Sigmoid colon (tissue), 7 donors: ENCODE measurements around the gene TMEM181. TPM values are rescaled to one million over a fixed set of nuclear protein-coding genes. Genes with fewer than 3 reads are reported as not detected.

Experiments used
- DNase-seq: peaks from one replicate; pipeline ENCODE4 v3.0.0-alpha.2; 2019
- H3K27ac ChIP-seq, 4 donors: fragments of 200-600 bp; sonication (generic); one replicate each; pipeline ENCODE4 v1.5.1; 2016 to 2019; ENCODE audit warnings: mild to moderate bottlenecking in 1 of 4
- H3K27me3 ChIP-seq, 3 donors: fragments of 200-600 bp; sonication (generic); one replicate each; pipeline ENCODE4 v1.5.1; 2019; ENCODE audit warnings: mild to moderate bottlenecking in 1 of 3
- H3K36me3 ChIP-seq, 4 donors: fragments of 200-600 bp; sonication (generic); one replicate each; pipeline ENCODE4 v1.5.1; 2016 to 2019
- H3K4me1 ChIP-seq, 4 donors: fragments of 200-600 bp; sonication (generic); one replicate each; pipeline ENCODE4 v1.5.1; 2017 to 2019
- H3K4me3 ChIP-seq, 4 donors: fragments of 200-600 bp; sonication (generic); one replicate each; pipeline ENCODE4 v1.5.1; 2017 to 2019; ENCODE audit warnings: mild to moderate bottlenecking in 2 of 4, moderate library complexity in 1 of 4
- H3K9me3 ChIP-seq, 4 donors: fragments of 200-600 bp in 3 of 4; sonication (generic) in 3 of 4; one replicate each; pipeline versions ENCODE4 v1.5.1 to v1.6.1; 2013 to 2019
- EP300 ChIP-seq, 4 donors: sonication (generic); formaldehyde crosslinking; IDR thresholded peaks; one replicate each; pipeline ENCODE4 v1.6.1; 2017; ENCODE audit warnings: antibody characterized with exemption in 4 of 4
- POLR2A ChIP-seq, 2 donors: fragments of 450-650 bp; IDR thresholded peaks; one replicate each; pipeline ENCODE4 v1.6.1; 2016; ENCODE audit warnings: antibody characterized with exemption in 2 of 2, mild to moderate bottlenecking in 2 of 2, moderate library complexity in 2 of 2
- POLR2AphosphoS5 ChIP-seq, 4 donors: sonication (generic); formaldehyde crosslinking; IDR thresholded peaks; one replicate each; pipeline ENCODE4 v1.6.1; 2017; ENCODE audit warnings: antibody characterized with exemption in 4 of 4
- WGBS, 2 donors: extraction: QIAGEN DNeasy Blood & Tissue Kit; methylation state at CpG; one replicate each; pipeline ENCODE4 v1.1.7; 2013; 5-methylcytosine and 5-hydroxymethylcytosine counted together
- intact Hi-C: fragments of 100-400 bp; cut with DNase I; formaldehyde crosslinking; loops from one replicate; pipeline ENCODE4 v1.15.1; 2023
- polyA plus RNA-seq, 3 donors: library from polyadenylated mRNA; stranded (reverse); fragments of 200-250 nt; gene quantifications; one replicate each; pipeline ENCODE4 v1.2.3, GENCODE V29; 2013
- total RNA-seq, 4 donors: library from RNA; depleted of rRNA; stranded (reverse); fragments of >200 nt; gene quantifications; one replicate each; pipeline ENCODE4 v1.1.0, GENCODE V29; 2016
- TF ChIP-seq, protein P1 (sequence below), 4 experiments: fragments of 450-650 bp in 3 of 4; fragments of 200-600 bp in 1 of 4; IDR thresholded peaks; one replicate each; pipeline ENCODE4 v1.5.1; 2016 to 2019; ENCODE audit warnings: antibody characterized with exemption in 4 of 4, mild to moderate bottlenecking in 3 of 4, moderate library complexity in 2 of 4
- donor health status: healthy with polysubstance abuse.
- donor health status: Bipolar disorder and iron deficiency.
- donor health status: healthy.

TMEM181 gene, protein sequence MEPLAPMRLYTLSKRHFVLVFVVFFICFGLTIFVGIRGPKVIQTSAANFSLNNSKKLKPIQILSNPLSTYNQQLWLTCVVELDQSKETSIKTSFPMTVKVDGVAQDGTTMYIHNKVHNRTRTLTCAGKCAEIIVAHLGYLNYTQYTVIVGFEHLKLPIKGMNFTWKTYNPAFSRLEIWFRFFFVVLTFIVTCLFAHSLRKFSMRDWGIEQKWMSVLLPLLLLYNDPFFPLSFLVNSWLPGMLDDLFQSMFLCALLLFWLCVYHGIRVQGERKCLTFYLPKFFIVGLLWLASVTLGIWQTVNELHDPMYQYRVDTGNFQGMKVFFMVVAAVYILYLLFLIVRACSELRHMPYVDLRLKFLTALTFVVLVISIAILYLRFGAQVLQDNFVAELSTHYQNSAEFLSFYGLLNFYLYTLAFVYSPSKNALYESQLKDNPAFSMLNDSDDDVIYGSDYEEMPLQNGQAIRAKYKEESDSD
- total RNA-seq = 10 to 100 TPM; 20.8 to 24.7 (median 22.9) TPM
- 10 to 100 TPM in 1 of 3 donors, 1 to 10 TPM in 2; 4.6 to 18.8 (median 6.0) TPM for polyA plus RNA-seq

DNA sequence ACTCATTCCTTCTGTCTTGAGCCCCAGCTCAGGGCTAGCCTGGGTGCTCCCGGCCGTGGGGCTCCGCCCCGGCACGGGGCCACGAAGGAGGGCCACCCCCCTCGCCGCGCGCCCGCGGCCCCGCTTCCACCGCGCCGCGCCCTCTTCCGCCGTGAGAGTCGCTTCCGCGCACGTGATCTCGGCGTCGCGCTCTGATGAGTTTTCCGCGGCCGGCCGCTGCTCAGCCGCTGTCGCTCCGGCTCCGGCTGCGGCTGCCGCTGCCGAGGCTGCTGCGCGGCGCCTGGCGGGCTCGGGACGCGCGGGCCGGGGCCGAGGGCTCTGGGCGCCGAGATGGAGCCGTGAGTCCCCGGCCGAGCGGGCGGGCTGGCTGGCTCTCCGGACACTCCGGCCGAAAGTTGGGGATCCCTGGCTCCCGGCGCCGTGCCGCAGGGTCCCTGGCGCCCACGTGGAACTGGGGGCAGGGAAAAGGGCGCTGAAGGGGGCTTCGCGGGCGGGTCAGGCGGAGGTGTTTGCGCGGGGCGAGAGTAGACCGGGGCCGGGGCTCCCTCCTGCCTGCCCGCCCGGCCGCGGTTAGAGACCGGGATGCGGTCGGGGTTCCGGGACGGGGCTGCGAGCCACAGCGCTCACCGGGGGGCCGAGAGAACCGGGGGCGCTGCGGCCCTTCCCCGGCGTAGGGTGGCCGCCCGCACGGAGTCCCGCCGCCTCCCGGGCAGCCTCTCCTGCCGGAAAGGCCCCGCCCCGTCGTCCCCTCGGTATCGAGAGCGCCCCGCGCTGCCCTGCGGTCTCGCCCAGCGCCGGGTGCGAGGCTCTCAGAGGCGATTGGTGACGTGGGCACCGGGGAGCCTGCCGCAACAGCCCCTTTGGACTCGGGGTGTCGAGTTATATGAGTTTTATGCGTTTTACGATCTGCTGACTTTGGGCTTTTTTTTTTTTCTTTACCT is at the start of gene TMEM181:
Gene TMEM181, plus strand, starts transcription at position 197 of the 941 bp plus-strand sequence. Its CDS starts 134 bp downstream, at position 331.
- peak within 1 kb of the TSS; percentile 88 to 98 (median 93) for H3K27ac ChIP-seq
- peaks cover 0 to 28% (median 21%) of the 10 kb centered on the region in 4 donors for H3K4me1 ChIP-seq
- no peaks in the 10 kb centered on the region for H3K36me3 ChIP-seq
- no peaks in the 10 kb centered on the region for H3K27me3 ChIP-seq
- no peak for TF ChIP-seq POLR2A (IDR thresholded peaks at IDR 0.05)
- TF ChIP-seq POLR2AphosphoS5 (IDR thresholded peaks at IDR 0.05) = peak; percentile 27 to 82 (median 71)
- 0% methylated on average over 120 of the region's 120 CpGs for WGBS, 2 donors
- DNase-seq = peak; percentile 90
- H3K4me3 ChIP-seq = peak within 1 kb of the TSS; percentile 75 to 98 (median 88)
- H3K9me3 ChIP-seq = no peaks in the 10 kb centered on the region
- intact Hi-C loops = loop anchor here (2.0 to 5.0 kb wide), 2 partner anchors 132 to 327 kb away; no protein-coding TSS in a partner anchor

DNA sequence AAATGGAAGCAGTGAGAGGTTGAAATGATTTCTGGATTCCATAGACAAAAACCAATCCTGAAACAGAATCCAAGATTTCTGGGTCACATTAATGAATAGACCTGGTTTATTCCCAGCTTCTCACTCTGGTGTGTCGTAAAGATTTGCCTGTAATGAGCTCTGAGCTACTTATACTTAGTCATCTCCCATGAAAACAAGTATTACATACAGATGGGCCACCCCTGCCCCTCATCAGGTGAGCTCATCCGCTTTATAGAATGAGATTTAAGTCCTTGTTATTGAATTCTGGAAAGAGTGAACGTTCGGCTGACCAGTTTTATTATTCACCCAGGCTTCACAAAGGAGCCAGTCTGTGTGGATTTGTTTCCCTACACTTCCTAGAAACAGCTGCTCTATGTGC is 47.1 kb upstream of the TMEM181 start:
- no peak overlapping the region for H3K27ac ChIP-seq
- H3K9me3 ChIP-seq = no peaks in the 10 kb centered on the region
- intact Hi-C loops = no loop called here
- peaks cover 0 to 5% (median 1%) of the 10 kb centered on the region in 4 donors for H3K4me1 ChIP-seq
- H3K4me3 ChIP-seq = no peak overlapping the region
- H3K27me3 ChIP-seq = peaks cover 5 to 25% (median 16%) of the 10 kb centered on the region in 3 donors
- no peak for TF ChIP-seq EP300 (IDR thresholded peaks at IDR 0.05)
- TF ChIP-seq POLR2AphosphoS5 (IDR thresholded peaks at IDR 0.05) = no peak
- TF ChIP-seq, protein P1, sequence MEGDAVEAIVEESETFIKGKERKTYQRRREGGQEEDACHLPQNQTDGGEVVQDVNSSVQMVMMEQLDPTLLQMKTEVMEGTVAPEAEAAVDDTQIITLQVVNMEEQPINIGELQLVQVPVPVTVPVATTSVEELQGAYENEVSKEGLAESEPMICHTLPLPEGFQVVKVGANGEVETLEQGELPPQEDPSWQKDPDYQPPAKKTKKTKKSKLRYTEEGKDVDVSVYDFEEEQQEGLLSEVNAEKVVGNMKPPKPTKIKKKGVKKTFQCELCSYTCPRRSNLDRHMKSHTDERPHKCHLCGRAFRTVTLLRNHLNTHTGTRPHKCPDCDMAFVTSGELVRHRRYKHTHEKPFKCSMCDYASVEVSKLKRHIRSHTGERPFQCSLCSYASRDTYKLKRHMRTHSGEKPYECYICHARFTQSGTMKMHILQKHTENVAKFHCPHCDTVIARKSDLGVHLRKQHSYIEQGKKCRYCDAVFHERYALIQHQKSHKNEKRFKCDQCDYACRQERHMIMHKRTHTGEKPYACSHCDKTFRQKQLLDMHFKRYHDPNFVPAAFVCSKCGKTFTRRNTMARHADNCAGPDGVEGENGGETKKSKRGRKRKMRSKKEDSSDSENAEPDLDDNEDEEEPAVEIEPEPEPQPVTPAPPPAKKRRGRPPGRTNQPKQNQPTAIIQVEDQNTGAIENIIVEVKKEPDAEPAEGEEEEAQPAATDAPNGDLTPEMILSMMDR (IDR thresholded peaks at IDR 0.05) = no peak
- TF ChIP-seq POLR2A (IDR thresholded peaks at IDR 0.05) = no peak
- no peaks in the 10 kb centered on the region for H3K36me3 ChIP-seq
- 80 to 90% methylated on average over 4 of the region's 4 CpGs for WGBS, 2 donors
- no peak for DNase-seq

DNA sequence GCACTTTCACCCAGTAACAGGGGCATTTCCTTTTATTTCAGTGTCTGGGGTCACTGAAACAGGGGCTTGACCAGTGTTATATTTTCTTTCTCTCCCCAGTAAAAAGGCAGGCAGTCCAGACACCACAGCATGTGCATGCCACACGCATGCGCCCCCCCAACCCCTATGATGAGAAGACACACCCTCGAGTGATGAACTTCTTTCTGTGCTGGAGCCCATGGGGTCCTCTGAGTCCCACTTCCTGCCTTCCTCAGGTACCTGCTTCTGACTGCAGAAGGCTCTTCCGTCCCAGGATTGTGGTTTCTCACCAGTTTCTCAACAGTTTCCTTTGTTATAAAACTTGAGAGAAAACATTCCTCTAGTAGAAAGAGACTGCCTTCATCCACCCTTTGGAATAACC is 45.7 kb upstream of the TMEM181 start:
- DNase-seq = no peak
- intact Hi-C loops = no loop called here
- no peaks in the 10 kb centered on the region for H3K36me3 ChIP-seq
- no peak overlapping the region for H3K27ac ChIP-seq
- WGBS, 2 donors = 58 to 85% methylated on average over 4 of the region's 4 CpGs
- peaks cover 0 to 14% (median 10%) of the 10 kb centered on the region in 4 donors for H3K4me1 ChIP-seq
- H3K27me3 ChIP-seq = peaks cover 11 to 30% (median 20%) of the 10 kb centered on the region in 3 donors
- H3K4me3 ChIP-seq = no peak overlapping the region
- TF ChIP-seq EP300 (IDR thresholded peaks at IDR 0.05) (no peak), POLR2AphosphoS5 (IDR thresholded peaks at IDR 0.05) (no peak), POLR2A (IDR thresholded peaks at IDR 0.05) (no peak)
- TF ChIP-seq, protein P1 (IDR thresholded peaks at IDR 0.05) = no peak
- H3K9me3 ChIP-seq = no peaks in the 10 kb centered on the region

DNA sequence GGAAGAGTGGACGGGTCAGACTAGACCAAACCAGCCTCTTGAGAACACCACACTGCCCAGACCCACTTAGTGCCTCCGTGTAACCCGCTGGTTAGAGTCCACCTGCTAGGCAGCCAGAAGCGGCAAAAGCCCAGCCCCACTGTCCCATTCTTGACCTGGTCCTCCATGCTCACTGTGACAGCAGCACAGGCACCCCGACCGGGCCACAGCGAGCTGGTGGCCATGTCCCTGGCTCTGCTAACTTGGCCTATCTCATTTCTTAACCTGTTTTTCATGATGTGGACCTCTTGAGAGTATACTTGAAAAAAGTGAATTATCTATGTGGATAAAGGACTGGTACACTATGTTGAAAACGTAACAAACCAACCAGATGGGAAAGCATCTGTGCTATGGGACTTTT is 44.9 kb upstream of the TMEM181 start:
- H3K27ac ChIP-seq = no peak overlapping the region
- no peak overlapping the region for H3K4me3 ChIP-seq
- TF ChIP-seq POLR2AphosphoS5 (IDR thresholded peaks at IDR 0.05) (no peak), EP300 (IDR thresholded peaks at IDR 0.05) (no peak), POLR2A (IDR thresholded peaks at IDR 0.05) (no peak)
- TF ChIP-seq, protein P1 (IDR thresholded peaks at IDR 0.05) = no peak
- WGBS, 2 donors = 95 to 97% methylated on average over 8 of the region's 8 CpGs
- no peaks in the 10 kb centered on the region for H3K9me3 ChIP-seq
- intact Hi-C loops = loop anchor here (5.0 kb wide), 1 partner anchor 293 kb away; no protein-coding TSS in a partner anchor
- H3K27me3 ChIP-seq = peaks cover 11 to 38% (median 20%) of the 10 kb centered on the region in 3 donors
- peaks cover 0 to 14% (median 10%) of the 10 kb centered on the region in 4 donors for H3K4me1 ChIP-seq
- no peaks in the 10 kb centered on the region for H3K36me3 ChIP-seq
- DNase-seq = no peak
